ENCODE measurements around the gene A3GALT2.

Gene A3GALT2

GRCh38 chr1:33320619-33321165 is at the start of gene A3GALT2:
A3GALT2 (minus strand) TSS chr1:33321098; CDS start chr1:33321098, 0 bp downstream.
- DNase-seq: no peak

- no peak for DNase-seq
These were observed 49.4 kb upstream of the A3GALT2 start for GRCh38 chr1:33370301-33370700.

GRCh38 chr1:33369764-33370163 is 48.9 kb upstream of the A3GALT2 start:
- DNase-seq: no peak

GRCh38 chr1:33369081-33369480 is 48.2 kb upstream of the A3GALT2 start:
- DNase-seq: no peak

GRCh38 chr1:33368431-33368830 is 47.5 kb upstream of the A3GALT2 start:
- no peak for DNase-seq

GRCh38 chr1:33367485-33368405 is 46.8 kb upstream of the A3GALT2 start:
- DNase-seq: peak; percentile 55

- DNase-seq: no peak
These were observed 46.0 kb upstream of the A3GALT2 start for GRCh38 chr1:33366762-33367484.

- no peak for DNase-seq
These were observed 44.7 kb upstream of the A3GALT2 start for GRCh38 chr1:33365560-33365997.

- DNase-seq: no peak
These were observed 43.6 kb upstream of the A3GALT2 start for GRCh38 chr1:33364565-33364918.

- no peak for DNase-seq
These were observed 42.6 kb upstream of the A3GALT2 start for GRCh38 chr1:33363470-33363861.

GRCh38 chr1:33363021-33363420 is 42.1 kb upstream of the A3GALT2 start:
- no peak for DNase-seq

- DNase-seq: peak; percentile 66
These were observed 40.8 kb upstream of the A3GALT2 start for GRCh38 chr1:33361532-33362235.

GRCh38 chr1:33360367-33360766 is 39.5 kb upstream of the A3GALT2 start:
- no peak for DNase-seq

GRCh38 chr1:33359931-33360330 is 39.0 kb upstream of the A3GALT2 start:
- DNase-seq: no peak

- no peak for DNase-seq
These were observed 38.1 kb upstream of the A3GALT2 start for GRCh38 chr1:33358795-33359503.

- no peak for DNase-seq
These were observed 37.4 kb upstream of the A3GALT2 start for GRCh38 chr1:33358114-33358794.

GRCh38 chr1:33357099-33357498 is 36.2 kb upstream of the A3GALT2 start:
- DNase-seq: no peak

GRCh38 chr1:33354707-33355316 is 33.9 kb upstream of the A3GALT2 start:
- DNase-seq: no peak

- no peak for DNase-seq
These were observed 32.6 kb upstream of the A3GALT2 start for GRCh38 chr1:33353531-33353930.

GRCh38 chr1:33351281-33351660 is 30.4 kb upstream of the A3GALT2 start:
- no peak for DNase-seq

- DNase-seq: no peak
These were observed 29.8 kb upstream of the A3GALT2 start for GRCh38 chr1:33350611-33351280.
